ENCODE data around the gene CDH24. TPM values are rescaled to one million over a fixed set of nuclear protein-coding genes. Genes with fewer than 3 reads are reported as not detected.

Gene CDH24
- total and polyA plus RNA-seq, 9 of the 15 experiments (the other 6 are each of a cell fraction or from before 2014, with no cell fraction given) = 0.04 to 16.2 (median 4.9) TPM

- no peak for TF ChIP-seq HDGF (IDR thresholded peaks at IDR 0.05)
- TF ChIP-seq, protein P1, sequence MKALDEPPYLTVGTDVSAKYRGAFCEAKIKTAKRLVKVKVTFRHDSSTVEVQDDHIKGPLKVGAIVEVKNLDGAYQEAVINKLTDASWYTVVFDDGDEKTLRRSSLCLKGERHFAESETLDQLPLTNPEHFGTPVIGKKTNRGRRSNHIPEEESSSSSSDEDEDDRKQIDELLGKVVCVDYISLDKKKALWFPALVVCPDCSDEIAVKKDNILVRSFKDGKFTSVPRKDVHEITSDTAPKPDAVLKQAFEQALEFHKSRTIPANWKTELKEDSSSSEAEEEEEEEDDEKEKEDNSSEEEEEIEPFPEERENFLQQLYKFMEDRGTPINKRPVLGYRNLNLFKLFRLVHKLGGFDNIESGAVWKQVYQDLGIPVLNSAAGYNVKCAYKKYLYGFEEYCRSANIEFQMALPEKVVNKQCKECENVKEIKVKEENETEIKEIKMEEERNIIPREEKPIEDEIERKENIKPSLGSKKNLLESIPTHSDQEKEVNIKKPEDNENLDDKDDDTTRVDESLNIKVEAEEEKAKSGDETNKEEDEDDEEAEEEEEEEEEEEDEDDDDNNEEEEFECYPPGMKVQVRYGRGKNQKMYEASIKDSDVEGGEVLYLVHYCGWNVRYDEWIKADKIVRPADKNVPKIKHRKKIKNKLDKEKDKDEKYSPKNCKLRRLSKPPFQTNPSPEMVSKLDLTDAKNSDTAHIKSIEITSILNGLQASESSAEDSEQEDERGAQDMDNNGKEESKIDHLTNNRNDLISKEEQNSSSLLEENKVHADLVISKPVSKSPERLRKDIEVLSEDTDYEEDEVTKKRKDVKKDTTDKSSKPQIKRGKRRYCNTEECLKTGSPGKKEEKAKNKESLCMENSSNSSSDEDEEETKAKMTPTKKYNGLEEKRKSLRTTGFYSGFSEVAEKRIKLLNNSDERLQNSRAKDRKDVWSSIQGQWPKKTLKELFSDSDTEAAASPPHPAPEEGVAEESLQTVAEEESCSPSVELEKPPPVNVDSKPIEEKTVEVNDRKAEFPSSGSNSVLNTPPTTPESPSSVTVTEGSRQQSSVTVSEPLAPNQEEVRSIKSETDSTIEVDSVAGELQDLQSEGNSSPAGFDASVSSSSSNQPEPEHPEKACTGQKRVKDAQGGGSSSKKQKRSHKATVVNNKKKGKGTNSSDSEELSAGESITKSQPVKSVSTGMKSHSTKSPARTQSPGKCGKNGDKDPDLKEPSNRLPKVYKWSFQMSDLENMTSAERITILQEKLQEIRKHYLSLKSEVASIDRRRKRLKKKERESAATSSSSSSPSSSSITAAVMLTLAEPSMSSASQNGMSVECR (CRISPR knock-in tag; IDR thresholded peaks at IDR 0.05) = peak; percentile 78
- no peak for TF ChIP-seq C11orf30 (IDR thresholded peaks at IDR 0.05; ENCODE audit: low read depth)
- TF ChIP-seq MBD2 (IDR thresholded peaks at IDR 0.05; ENCODE audit: borderline replicate concordance, low read depth) = peak; percentile 92
- TF ChIP-seq MAX (CRISPR knock-in tag; IDR thresholded peaks at IDR 0.05) = peak; percentile 98
- peak; percentile 81 for TF ChIP-seq ZFX (CRISPR knock-in tag; IDR thresholded peaks at IDR 0.05)
- peak; percentile 32; the same call in 1 of the 2 replicates for TF ChIP-seq ZNF12 (CRISPR knock-in tag; IDR thresholded peaks at IDR 0.05)
- TF ChIP-seq ZBTB1 (CRISPR knock-in tag; IDR thresholded peaks at IDR 0.05; ENCODE audit: borderline replicate concordance, low read depth) = peak; percentile 93
- peak; percentile 89 for TF ChIP-seq E2F3 (CRISPR knock-in tag; IDR thresholded peaks at IDR 0.05)
- TF ChIP-seq, protein P2, sequence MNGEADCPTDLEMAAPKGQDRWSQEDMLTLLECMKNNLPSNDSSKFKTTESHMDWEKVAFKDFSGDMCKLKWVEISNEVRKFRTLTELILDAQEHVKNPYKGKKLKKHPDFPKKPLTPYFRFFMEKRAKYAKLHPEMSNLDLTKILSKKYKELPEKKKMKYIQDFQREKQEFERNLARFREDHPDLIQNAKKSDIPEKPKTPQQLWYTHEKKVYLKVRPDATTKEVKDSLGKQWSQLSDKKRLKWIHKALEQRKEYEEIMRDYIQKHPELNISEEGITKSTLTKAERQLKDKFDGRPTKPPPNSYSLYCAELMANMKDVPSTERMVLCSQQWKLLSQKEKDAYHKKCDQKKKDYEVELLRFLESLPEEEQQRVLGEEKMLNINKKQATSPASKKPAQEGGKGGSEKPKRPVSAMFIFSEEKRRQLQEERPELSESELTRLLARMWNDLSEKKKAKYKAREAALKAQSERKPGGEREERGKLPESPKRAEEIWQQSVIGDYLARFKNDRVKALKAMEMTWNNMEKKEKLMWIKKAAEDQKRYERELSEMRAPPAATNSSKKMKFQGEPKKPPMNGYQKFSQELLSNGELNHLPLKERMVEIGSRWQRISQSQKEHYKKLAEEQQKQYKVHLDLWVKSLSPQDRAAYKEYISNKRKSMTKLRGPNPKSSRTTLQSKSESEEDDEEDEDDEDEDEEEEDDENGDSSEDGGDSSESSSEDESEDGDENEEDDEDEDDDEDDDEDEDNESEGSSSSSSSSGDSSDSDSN (IDR thresholded peaks at IDR 0.05; ENCODE audit: borderline replicate concordance in 1 of 2, low read depth in 2 of 2, low read length in 2 of 2) = peak in 1 of 2 experiments; percentile 79; a peak in 2 of 4 replicates
- peak; percentile 93 for TF ChIP-seq POLR2A (conservative IDR thresholded peaks at IDR 0.05)
- peak; percentile 85; the same call in 1 of the 2 replicates for TF ChIP-seq GTF2E2 (tag; IDR thresholded peaks at IDR 0.05)
- no peak for TF ChIP-seq ESRRB (CRISPR knock-in tag; IDR thresholded peaks at IDR 0.05; ENCODE audit: borderline replicate concordance)
- peak; percentile 90 to 92 for TF ChIP-seq NRF1 (conservative IDR thresholded peaks at IDR 0.05 in 1 of 2, IDR thresholded peaks at IDR 0.05 in 1 of 2)
- peak; percentile 72 for TF ChIP-seq MEIS2 (IDR thresholded peaks at IDR 0.05; ENCODE audit: partially characterized antibody)
These were observed 50.5 kb downstream of the CDH24 start (continued) for GRCh38 chr14:23006544-23007419.
